ENCODE data around the gene GRB10. TPM values are rescaled to one million over a fixed set of nuclear protein-coding genes. Genes with fewer than 3 reads are reported as not detected.
A peak's percentile ranks its signal among the peaks of the same experiment; 100 is the strongest.

The GRB10 gene
- total RNA-seq, 2 donors from 2014 or later = 2.6 to 6.6 TPM

DNA sequence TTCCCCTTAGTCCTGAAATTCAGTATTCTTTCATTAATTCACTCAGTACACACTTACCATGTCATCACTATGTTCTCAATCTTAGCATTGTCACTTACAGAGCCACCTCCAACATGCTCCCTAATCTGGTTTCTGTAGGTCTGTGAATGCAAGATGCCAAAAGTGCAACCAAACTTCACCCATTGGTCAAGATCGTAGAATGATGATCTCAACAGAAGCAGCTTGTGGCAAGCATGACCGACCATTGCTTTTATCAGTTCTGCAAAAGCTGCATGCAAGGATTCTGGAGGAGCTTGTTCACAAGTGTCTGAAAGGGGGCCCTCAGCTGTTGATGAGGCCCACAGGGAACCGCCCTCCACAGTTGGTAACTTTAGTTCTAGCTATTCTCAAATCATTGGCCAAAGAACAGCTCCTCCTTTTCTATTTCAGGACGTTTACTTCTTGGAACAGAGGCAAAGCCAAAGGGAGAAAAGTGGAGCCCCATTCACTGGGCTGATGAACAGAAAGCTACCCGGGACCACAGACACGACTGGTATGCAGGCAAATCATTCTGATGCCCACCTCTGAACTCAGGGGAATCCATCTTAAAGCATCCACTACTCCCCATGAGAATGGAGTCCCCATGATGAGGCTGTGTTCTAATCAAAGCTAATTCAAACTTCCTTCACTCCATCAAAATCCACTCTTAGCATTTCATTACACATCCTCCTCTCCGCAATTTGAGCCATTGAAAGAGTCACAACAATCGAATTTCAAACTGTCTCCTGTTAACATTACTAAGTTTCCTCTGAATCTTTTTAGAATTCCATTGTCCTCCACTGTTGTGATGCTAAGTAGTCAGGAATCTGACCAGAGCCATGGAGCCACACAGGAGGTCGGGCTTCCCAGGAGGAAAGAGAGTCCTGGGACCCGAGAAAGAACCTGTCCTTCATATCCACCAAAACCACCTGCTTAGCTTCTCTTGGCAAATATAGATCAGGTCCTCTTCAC, 13.9 kb downstream of the GRB10 start:
- no peak for ATAC-seq
- peaks cover 0 to 14% of the 10 kb centered on the region in 2 donors for H3K9me3 Mint-ChIP-seq
- DNase-seq (ENCODE audit: low spot score in 2 of 2) = no peak
- H3K36me3 Mint-ChIP-seq = peaks cover 0 to 5% of the 10 kb centered on the region in 2 donors
- no peak overlapping the region for H3K27ac Mint-ChIP-seq

DNA sequence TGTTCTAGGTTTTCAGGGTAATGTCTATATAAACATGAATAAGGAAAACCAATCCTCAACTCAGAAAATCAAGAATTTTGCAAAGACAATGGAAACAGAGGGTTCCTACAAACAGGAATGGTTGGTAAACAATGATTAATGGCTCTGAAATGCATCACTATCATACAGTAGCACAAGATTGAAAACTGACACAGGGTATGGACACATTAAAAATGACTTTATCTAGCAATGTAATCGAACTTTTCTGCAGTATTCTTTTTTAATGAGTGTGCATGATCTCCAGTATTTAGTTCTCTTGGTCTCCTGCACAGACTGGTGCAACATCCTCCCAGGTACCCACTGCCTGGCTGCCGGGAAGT, 15.9 kb downstream of the GRB10 start:
- peaks cover 11% of the 10 kb centered on the region in 2 donors for H3K36me3 Mint-ChIP-seq
- H3K9me3 Mint-ChIP-seq = peaks cover 3 to 21% of the 10 kb centered on the region in 2 donors
- ATAC-seq (no peak), DNase-seq (ENCODE audit: low spot score in 2 of 2) (no peak)
- H3K27ac Mint-ChIP-seq = no peak overlapping the region

DNA sequence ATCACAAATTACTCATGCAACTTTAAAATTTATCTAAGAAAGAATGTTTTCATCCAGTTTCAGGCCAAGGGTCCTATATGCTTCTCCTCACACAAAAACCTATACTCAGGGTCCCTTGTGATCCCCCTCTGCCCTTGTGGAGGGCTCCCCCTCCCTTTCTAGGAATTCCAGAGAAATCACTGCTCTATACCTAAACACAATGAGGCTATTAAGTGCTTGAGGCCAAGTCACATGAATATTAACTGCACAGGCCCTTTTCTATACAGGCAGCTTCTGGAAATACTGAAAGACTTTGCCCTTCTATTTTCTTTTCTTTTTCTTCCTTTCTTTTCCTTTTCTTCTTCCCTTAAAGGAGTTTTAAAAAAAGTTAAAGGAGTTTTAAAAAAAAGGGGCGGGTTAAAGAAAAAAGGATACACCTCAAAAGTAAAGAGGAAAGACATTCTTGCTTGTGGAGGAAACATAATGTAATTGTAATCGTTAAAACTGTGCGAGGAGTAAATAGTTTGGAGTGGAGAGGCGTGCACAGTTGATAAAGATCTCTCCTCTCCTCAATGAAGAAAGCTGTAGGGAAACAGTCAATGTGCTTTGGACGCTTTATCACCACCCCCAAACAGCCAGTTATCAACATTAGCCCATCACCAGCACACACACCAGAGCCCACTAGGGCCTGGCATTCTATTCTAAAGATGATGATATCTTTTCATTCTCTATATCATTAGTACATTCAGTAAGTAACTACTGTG, 16.4 kb downstream of the GRB10 start:
- Mint-ChIP-seq H3K9me3 (peaks cover 3 to 18% of the 10 kb centered on the region in 2 donors), H3K36me3 (peaks cover 12 to 14% of the 10 kb centered on the region in 2 donors), H3K27ac (no peak overlapping the region)
- DNase-seq (ENCODE audit: low spot score in 2 of 2) = no peak
- no peak for ATAC-seq

DNA sequence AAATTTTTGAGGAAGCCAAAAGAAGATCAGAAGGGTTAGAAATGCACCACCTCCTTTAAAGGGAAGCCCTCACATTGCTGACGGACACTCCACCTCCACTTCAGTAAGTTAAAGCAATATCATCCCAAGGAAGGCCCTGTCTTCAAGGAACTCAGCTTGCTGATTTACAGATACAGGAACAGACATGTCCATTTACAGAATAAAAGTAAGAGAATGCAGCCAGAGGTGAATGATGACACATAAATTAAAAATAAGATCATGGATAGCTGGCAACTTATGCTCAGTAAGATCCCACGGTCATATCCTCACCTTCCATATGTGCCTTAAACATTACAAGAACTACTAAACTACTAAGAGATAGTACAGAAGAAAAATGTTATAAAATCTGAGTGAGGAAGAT, 20.4 kb downstream of the GRB10 start:
- peaks cover 3 to 13% of the 10 kb centered on the region in 2 donors for H3K9me3 Mint-ChIP-seq
- H3K36me3 Mint-ChIP-seq = peaks cover 12 to 14% of the 10 kb centered on the region in 2 donors
- DNase-seq (ENCODE audit: low spot score in 2 of 2) (no peak), ATAC-seq (no peak)
- H3K27ac Mint-ChIP-seq = peak overlapping the region in 1 of 2 donors; percentile 1

DNA sequence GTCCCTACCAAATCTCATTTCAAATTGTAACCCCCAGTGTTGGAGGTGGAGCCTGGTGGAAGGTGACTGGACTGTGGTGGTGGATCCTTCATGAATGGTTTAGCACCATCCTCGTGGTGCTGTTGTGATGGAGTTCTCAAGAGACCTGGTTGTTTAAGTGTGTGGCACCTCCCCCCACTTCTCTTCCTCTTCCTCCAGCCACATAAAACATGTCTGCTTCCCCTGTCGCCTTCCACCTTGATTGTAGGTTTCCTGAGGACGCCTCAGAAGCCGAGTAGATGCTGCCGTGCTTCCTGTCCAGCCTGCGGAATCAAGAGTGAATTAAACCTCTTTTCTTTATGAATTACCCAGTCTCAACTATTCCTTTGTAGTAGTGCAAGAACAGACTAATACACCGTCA, 21.0 kb downstream of the GRB10 start:
- Mint-ChIP-seq H3K9me3 (peaks cover 3 to 13% of the 10 kb centered on the region in 2 donors), H3K36me3 (peaks cover 12 to 14% of the 10 kb centered on the region in 2 donors), H3K27ac (peak overlapping the region; percentile 1 to 20)
- ATAC-seq = peak in 1 of 2 donors; percentile 50
- no peak for DNase-seq (ENCODE audit: low spot score in 2 of 2)

DNA sequence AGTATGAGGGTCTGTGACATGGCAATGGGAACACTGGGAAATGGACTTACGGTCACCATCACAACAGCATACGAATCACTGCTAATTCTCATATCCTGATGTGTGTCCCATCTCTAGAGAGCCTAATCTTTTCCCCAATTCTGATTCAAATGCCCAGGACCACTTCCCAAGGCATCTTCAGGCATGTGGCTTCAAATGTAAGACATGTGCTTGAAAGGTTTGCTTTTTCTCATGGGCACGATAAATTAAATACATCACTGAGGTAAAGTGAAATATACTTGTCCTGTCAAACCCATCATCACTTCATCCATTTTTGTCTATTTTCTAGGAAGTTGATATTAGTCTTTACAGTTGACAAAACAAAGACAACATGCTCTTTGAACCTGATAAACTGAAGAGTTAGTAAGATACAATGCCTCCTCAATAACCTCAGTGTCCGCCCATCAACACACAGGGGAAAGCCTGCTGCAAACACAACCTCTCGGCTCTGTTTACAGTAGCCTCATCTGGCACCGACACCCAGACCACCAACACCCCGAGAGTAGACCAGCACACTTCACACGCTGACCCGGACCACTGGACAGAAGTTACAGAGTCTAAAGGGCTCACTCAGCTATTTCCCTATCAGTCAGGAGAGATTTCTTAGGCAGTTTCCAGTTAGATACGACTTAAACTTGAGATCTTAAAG, 24.8 kb downstream of the GRB10 start:
- DNase-seq (ENCODE audit: low spot score in 2 of 2) (no peak), ATAC-seq (no peak)
- H3K27ac Mint-ChIP-seq = no peak overlapping the region
- H3K36me3 Mint-ChIP-seq = peaks cover 6 to 13% of the 10 kb centered on the region in 2 donors
- H3K9me3 Mint-ChIP-seq = peaks cover 3 to 8% of the 10 kb centered on the region in 2 donors

DNA sequence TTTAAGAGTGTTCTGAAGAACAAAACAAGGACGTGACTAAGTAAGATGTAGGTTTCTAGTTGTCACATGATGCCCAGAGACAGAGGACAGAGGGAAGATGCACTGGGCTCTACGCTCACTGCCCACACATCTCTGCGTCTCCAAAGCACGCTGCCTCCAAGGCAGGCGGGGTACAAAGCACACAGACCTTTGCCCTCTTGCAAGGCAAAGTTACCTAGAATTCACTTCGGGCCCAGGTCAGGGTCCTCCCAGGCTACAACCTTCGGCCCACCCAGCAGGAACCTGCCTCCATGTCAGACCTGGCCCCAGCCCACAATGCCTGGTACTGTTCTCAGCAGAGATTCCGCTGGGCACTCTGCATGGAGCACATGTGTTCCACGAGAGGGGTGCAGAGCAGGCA, 26.5 kb downstream of the GRB10 start:
- Mint-ChIP-seq H3K9me3 (no peaks in the 10 kb centered on the region), H3K36me3 (no peaks in the 10 kb centered on the region), H3K27ac (no peak overlapping the region)
- no peak for ATAC-seq
- no peak for DNase-seq (ENCODE audit: low spot score in 2 of 2)

DNA sequence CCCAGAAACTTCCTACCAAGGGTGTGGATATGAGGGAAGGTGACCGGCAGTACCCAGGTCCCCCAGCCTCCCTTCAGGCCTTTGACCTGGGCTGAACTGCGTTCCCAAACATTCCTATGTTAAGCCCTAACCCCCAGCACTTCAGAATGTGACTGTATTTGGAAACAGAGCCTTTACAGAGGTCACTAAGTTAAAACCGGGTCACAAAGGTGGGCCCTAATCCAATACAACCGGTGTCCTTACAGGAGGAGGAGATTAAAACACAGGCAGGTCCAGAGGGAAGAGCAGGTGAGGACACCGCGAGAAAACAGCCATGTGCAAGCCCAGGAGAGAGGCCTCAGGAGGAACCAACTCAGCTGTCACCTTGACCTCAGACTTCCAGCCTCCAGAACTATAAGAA, 28.0 kb downstream of the GRB10 start:
- Mint-ChIP-seq H3K9me3 (no peaks in the 10 kb centered on the region), H3K36me3 (no peaks in the 10 kb centered on the region), H3K27ac (no peak overlapping the region)
- no peak for ATAC-seq
- no peak for DNase-seq (ENCODE audit: low spot score in 2 of 2)

DNA sequence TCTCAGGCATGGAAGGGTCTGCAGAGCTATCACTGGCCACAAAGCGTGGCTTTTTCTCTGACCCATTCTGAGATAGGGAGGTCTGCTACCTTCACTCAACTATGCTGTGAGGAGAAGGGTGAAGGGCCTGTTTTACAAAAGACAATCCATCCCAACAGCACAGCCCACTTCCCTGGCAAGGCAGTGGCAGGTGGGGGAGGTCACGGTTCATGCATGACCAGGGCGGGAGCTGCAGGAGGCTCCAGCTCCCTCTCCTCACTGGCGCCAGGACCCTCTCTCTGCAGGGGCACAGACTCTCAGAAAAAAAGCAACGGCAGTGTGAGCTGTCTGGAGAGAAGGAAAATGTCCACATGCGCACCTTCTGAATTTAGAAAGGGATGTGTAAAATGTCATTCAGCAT, 28.5 kb downstream of the GRB10 start:
- ATAC-seq (no peak), DNase-seq (ENCODE audit: low spot score in 2 of 2) (no peak)
- no peak overlapping the region for H3K27ac Mint-ChIP-seq
- H3K36me3 Mint-ChIP-seq = no peaks in the 10 kb centered on the region
- no peaks in the 10 kb centered on the region for H3K9me3 Mint-ChIP-seq

DNA sequence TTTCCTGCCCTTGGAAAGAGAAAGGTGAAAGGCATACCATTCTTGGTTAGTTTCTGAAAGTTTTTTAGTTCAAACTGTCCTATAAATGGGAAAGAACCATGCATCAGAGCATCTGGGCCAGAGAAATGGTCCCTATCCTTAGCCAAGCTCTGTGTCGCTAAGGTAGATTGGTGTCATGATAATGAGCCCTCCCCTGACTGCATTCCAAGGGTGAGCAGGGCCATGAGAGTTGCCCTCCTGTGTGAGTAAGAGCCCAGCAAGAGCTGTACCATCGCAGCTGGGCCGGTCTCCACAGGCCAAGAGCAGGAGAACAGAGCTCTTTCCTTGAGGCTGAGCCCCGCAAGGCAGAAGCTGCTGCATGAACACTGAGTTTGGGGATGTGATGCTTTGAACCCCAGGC, 30.3 kb downstream of the GRB10 start:
- H3K9me3 Mint-ChIP-seq = no peaks in the 10 kb centered on the region
- no peak for DNase-seq (ENCODE audit: low spot score in 2 of 2)
- peak overlapping the region in 1 of 2 donors; percentile 23 for H3K27ac Mint-ChIP-seq
- no peaks in the 10 kb centered on the region for H3K36me3 Mint-ChIP-seq
- no peak for ATAC-seq

DNA sequence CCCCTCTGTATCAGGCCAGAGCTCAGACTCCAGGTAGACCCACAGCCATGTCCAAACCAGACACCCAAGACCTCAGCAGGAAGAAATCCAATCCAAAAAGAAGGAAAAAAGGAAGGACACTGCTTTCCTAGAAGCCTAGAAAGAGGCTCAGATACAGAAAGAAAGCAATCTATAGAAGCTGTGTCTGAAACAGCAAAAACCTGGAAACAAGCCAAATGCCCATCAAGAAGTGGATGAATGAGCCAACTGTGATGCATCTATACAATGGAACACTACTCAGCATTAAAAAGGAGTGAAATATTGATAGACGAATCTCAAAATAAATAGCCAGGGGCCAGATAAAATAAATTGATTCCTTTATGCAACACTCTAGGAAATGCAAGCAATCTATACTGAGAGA, 31.6 kb downstream of the GRB10 start:
- DNase-seq (ENCODE audit: low spot score in 2 of 2) (no peak), ATAC-seq (no peak)
- Mint-ChIP-seq H3K9me3 (no peaks in the 10 kb centered on the region), H3K27ac (no peak overlapping the region), H3K36me3 (no peaks in the 10 kb centered on the region)

DNA sequence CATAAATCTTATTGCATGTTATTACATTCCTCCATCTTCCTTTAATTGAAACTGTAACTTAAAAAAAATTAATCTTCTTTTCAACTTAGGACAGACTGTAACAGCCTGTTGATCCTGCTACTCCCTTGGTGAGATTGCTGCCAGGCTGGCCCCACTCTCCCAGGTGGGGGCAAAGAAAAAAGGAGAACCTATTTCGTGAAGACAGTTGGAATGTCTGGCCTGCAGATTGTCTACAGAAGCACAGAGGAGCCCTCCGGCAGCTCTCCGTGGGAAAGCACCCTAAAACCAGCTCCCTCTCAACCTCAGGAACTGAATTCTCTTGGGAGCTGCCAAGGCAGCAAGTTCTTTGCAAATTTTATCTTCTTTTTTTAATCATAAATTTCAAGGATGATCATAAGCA, 32.8 kb downstream of the GRB10 start:
- Mint-ChIP-seq H3K9me3 (no peaks in the 10 kb centered on the region), H3K27ac (peak overlapping the region in 1 of 2 donors; percentile 24), H3K36me3 (no peaks in the 10 kb centered on the region)
- ATAC-seq = no peak
- no peak for DNase-seq (ENCODE audit: low spot score in 2 of 2)

DNA sequence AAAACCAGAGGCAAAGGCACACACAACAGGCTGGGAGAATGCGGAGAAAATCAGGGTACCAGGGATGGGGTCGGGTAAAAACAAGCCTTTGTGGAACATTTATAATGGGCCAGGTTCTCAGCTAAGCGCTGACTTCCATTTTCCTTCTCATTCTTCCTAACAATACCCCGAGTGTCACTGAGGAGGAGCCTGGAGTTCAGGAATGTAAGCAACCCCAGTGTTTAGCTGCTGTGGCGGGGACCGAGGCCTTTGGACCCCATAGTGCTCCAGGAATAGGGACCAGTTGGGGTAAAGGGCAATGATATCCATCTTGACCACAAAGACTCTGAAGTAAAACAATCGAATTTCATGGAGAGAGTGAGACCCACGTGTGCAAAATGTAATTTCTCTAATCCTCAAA, 34.2 kb downstream of the GRB10 start:
- DNase-seq (ENCODE audit: low spot score in 2 of 2) (no peak), ATAC-seq (no peak)
- Mint-ChIP-seq H3K27ac (no peak overlapping the region), H3K36me3 (no peaks in the 10 kb centered on the region), H3K9me3 (no peaks in the 10 kb centered on the region)

DNA sequence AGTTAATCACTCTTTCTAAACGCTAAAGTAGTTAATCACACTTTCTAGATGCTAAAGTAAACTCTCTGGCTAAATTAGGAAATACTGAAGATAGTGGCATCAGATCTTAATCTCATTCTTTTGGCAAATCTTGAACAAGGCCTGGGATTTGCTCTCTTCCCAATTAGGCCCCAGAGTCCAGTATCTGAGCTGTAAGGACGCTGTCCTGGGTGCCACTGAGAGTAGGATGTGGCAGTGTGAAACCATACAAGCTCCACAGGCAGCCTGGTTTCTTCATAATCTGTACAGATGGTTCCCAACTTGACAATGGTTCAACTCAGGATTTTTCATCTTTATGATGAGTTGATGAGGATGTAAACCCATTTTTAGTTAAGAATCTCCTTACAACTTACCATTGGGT, 36.9 kb downstream of the GRB10 start:
- no peak for ATAC-seq
- Mint-ChIP-seq H3K27ac (no peak overlapping the region), H3K9me3 (no peaks in the 10 kb centered on the region), H3K36me3 (no peaks in the 10 kb centered on the region)
- DNase-seq (ENCODE audit: low spot score in 2 of 2) = no peak

DNA sequence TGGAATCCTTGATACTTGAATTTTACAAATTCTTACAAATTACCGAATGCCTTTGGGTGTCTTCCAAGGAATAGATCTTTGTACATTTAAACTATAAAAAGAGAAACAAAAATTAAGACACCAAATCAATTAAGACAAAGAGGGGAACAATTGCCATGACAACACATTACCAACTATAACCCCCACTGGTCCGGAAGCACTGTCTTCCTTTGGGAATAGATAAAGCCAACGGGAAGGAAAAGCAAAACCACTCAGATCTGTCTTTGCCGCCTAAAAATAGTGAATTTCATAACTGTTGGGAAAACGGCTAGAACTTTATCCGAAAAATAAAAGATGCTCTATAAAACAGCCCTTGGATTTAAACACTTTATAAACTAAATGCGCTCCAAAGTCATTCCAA, 37.4 kb downstream of the GRB10 start:
- ATAC-seq (no peak), DNase-seq (ENCODE audit: low spot score in 2 of 2) (no peak)
- H3K27ac Mint-ChIP-seq = no peak overlapping the region
- no peaks in the 10 kb centered on the region for H3K36me3 Mint-ChIP-seq
- H3K9me3 Mint-ChIP-seq = no peaks in the 10 kb centered on the region

DNA sequence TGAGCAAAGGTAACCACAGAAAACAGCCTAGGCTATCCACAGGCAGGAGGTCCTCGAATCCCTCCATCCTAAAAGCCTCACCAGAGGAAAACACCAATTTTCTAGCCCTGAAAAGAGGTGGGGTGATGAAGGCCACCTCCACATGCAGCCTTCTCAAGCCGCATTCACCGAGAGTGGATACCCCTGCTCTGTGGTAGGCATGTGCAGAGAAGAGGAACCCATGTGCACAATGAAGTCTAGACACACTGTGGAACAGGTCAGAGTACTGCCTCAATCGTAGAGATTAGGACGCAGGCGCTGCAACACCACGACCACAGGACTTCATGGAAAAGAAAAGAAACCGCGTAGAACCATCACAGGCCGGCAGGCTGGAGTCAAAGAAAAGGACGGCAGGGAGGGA, 38.8 kb downstream of the GRB10 start:
- Mint-ChIP-seq H3K27ac (no peak overlapping the region), H3K36me3 (peaks cover 10 to 11% of the 10 kb centered on the region in 2 donors), H3K9me3 (peaks cover 11% of the 10 kb centered on the region in 2 donors)
- ATAC-seq = no peak
- DNase-seq (ENCODE audit: low spot score in 2 of 2) = no peak

DNA sequence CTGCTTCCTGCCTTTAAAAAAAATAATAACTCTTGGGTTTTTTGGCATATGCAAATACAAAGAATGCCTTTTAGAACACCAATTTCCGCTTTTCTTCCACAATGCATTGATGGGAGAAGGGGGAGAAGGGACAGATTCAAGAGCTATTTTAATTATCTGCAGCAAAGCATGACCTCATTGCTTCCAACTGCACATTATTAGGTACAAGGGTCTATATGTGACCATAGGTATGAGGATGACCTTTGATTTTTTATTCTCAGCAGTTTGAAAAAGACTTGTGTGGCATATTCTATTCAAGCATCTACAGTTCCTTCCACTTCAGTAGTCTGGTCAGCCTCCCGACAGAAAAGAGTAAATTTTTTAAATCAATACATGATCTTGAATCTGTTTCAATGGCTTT, 39.7 kb downstream of the GRB10 start:
- Mint-ChIP-seq H3K9me3 (peaks cover 11% of the 10 kb centered on the region in 2 donors), H3K36me3 (peaks cover 10 to 11% of the 10 kb centered on the region in 2 donors), H3K27ac (no peak overlapping the region)
- DNase-seq (ENCODE audit: low spot score in 2 of 2) (no peak), ATAC-seq (no peak)
